Large intestine (tissue), 3 donors: ENCODE measurements around the gene SLIT1. TPM values are rescaled to one million over a fixed set of nuclear protein-coding genes. Genes with fewer than 3 reads are reported as not detected.

ENCODE experiments used
- DNase-seq, 2 donors: peaks; one replicate each; pipeline versions ENCODE4 v3.0.0 to v3.0.0-alpha.2; 2013
- H3K27ac ChIP-seq: one replicate; pipeline ENCODE4 v1.5.1; 2013; ENCODE audit warnings: low read length
- H3K27me3 ChIP-seq: 2 replicates; pipeline ENCODE4 v1.6.1; 2013; ENCODE audit warnings: low read length; ENCODE audit not compliant: control insufficient read depth, insufficient read depth
- H3K36me3 ChIP-seq: 2 replicates; pipeline ENCODE4 v1.6.1; 2013; ENCODE audit warnings: low read length; ENCODE audit not compliant: control insufficient read depth, insufficient read depth
- H3K4me1 ChIP-seq: one replicate; pipeline ENCODE4 v1.6.1; 2013; ENCODE audit warnings: low read length; ENCODE audit not compliant: control insufficient read depth, insufficient read depth
- H3K4me3 ChIP-seq: one replicate; pipeline ENCODE4 v1.5.1; 2013; ENCODE audit warnings: low read length
- H3K9me3 ChIP-seq: one replicate; pipeline ENCODE4 v1.6.1; 2013; ENCODE audit warnings: mild to moderate bottlenecking, low read depth, low read length, moderate library complexity; ENCODE audit not compliant: control insufficient read depth
- WGBS: methylation state at CpG from one replicate; pipeline ENCODE4 v1.1.5; 2013; ENCODE audit warnings: low lambda C conversion rate; ENCODE audit not compliant: insufficient coverage; 5-methylcytosine and 5-hydroxymethylcytosine counted together
- polyA plus RNA-seq: library from polyadenylated mRNA; unstranded; fragments of 120-200 nt; gene quantifications from one replicate; pipeline ENCODE4 v1.2.1, GENCODE V29; 2013

Gene SLIT1
- polyA plus RNA-seq, 1 donor = 1.6 TPM

- Histone ChIP-seq H3K9me3 (no peaks in the 10 kb centered on the region), H3K27me3 (peaks cover 66% of the 10 kb centered on the region), H3K4me3 (peak overlapping the region; percentile 10), H3K4me1 (peaks cover 7% of the 10 kb centered on the region), H3K36me3 (no peaks in the 10 kb centered on the region), H3K27ac (no peak overlapping the region)
- WGBS = no CpG with 5 or more reads among the region's 17 CpGs
- no peak for DNase-seq
Measured at GRCh38 chr10:97184971-97185325, 811 bp downstream of the SLIT1 start.

DNA sequence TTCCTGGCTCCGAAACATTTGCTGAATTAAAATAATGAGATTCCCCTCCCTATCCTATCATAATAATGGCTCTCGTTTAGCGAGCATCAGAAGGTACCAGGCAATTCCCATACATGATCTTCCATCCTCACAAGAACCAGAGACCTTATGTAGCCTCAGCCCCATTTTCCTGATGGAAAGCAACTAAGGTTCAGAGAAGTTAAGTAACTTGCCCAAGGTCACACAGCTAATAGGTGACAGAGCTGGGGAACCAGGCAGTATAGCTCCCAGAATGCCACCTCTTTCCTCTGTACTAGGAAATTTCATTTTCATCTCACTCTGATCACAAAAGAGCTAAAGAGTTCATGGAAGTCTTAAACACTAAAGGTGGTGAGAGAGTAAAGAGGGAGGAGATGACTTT is 2.4 kb downstream of the SLIT1 start:
- no peak overlapping the region for H3K27ac ChIP-seq
- no CpG with 5 or more reads among the region's 3 CpGs for WGBS
- DNase-seq = no peak
- no peak overlapping the region for H3K4me3 ChIP-seq
- H3K9me3 ChIP-seq = no peaks in the 10 kb centered on the region
- H3K36me3 ChIP-seq = no peaks in the 10 kb centered on the region
- peaks cover 78% of the 10 kb centered on the region for H3K27me3 ChIP-seq
- peaks cover 7% of the 10 kb centered on the region for H3K4me1 ChIP-seq

GRCh38 chr10:97182288-97182990 is 3.3 kb downstream of the SLIT1 start:
- H3K27ac ChIP-seq = no peak overlapping the region
- peaks cover 77% of the 10 kb centered on the region for H3K27me3 ChIP-seq
- no peaks in the 10 kb centered on the region for H3K9me3 ChIP-seq
- no peak for DNase-seq
- WGBS = no CpG with 5 or more reads among the region's 10 CpGs
- H3K4me1 ChIP-seq = peaks cover 7% of the 10 kb centered on the region
- no peak overlapping the region for H3K4me3 ChIP-seq
- no peaks in the 10 kb centered on the region for H3K36me3 ChIP-seq

GRCh38 chr10:97180986-97181385 is 4.8 kb downstream of the SLIT1 start:
- Histone ChIP-seq H3K4me3 (no peak overlapping the region), H3K4me1 (peaks cover 7% of the 10 kb centered on the region), H3K36me3 (no peaks in the 10 kb centered on the region), H3K27me3 (peaks cover 71% of the 10 kb centered on the region), H3K27ac (no peak overlapping the region), H3K9me3 (no peaks in the 10 kb centered on the region)
- no CpG with 5 or more reads among the region's 10 CpGs for WGBS
- no peak for DNase-seq

DNA sequence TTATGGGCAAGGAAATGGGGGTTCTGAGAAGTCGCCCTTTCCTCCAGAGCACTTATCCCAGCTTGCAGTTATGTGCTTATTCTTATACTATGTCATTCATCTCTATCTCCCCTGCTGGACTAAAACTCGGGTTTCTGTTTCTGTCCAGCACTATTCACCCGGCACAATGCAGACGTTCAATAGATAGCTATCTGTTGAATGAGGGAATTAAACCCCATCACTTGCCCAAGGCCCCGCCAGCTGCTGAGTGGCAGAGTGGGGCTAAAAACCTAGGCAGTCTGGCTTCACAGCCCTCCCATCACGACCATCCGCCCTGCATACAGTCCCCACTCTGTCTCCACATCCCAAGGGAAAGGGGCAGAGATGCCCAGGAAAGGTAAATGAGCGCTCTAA is 5.4 kb downstream of the SLIT1 start:
- H3K27ac ChIP-seq = no peak overlapping the region
- no peak overlapping the region for H3K4me3 ChIP-seq
- no peaks in the 10 kb centered on the region for H3K36me3 ChIP-seq
- no peaks in the 10 kb centered on the region for H3K9me3 ChIP-seq
- 83% methylated on average over 1 of the region's 8 CpGs for WGBS
- peaks cover 6% of the 10 kb centered on the region for H3K4me1 ChIP-seq
- peaks cover 64% of the 10 kb centered on the region for H3K27me3 ChIP-seq
- no peak for DNase-seq

- H3K27ac ChIP-seq = no peak overlapping the region
- no peaks in the 10 kb centered on the region for H3K9me3 ChIP-seq
- no peaks in the 10 kb centered on the region for H3K36me3 ChIP-seq
- no CpG with 5 or more reads among the region's 26 CpGs for WGBS
- peaks cover 1% of the 10 kb centered on the region for H3K4me1 ChIP-seq
- DNase-seq = no peak
- no peak overlapping the region for H3K4me3 ChIP-seq
- H3K27me3 ChIP-seq = peaks cover 59% of the 10 kb centered on the region
Measured at GRCh38 chr10:97179731-97180362, 5.9 kb downstream of the SLIT1 start.

DNA sequence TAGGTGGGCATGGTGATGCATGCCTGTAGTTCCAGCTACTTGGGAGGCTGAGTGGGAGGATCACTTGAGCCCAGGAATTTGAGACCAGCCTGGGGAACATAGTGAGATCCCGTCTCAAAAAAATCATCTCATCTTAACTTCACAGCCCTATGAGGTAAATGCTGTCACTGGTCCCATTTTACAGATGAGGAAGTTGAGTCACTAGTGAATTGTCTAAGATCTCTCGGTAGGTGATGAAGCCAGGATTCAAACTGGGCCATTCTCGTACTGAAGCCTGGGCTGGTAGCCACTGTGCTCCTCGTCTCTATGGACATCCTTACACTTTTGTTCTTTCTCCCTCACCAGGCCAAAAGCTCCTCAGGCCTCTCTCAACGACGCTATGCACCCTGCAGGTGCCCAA is 6.4 kb downstream of the SLIT1 start:
- H3K4me3 ChIP-seq = no peak overlapping the region
- WGBS = no CpG with 5 or more reads among the region's 6 CpGs
- no peaks in the 10 kb centered on the region for H3K36me3 ChIP-seq
- no peak overlapping the region for H3K27ac ChIP-seq
- peaks cover 55% of the 10 kb centered on the region for H3K27me3 ChIP-seq
- DNase-seq = no peak
- no peaks in the 10 kb centered on the region for H3K9me3 ChIP-seq
- H3K4me1 ChIP-seq = no peaks in the 10 kb centered on the region

GRCh38 chr10:97178074-97178473 is 7.7 kb downstream of the SLIT1 start:
- no peak overlapping the region for H3K4me3 ChIP-seq
- no peak for DNase-seq
- 70% methylated on average over 2 of the region's 5 CpGs for WGBS
- H3K4me1 ChIP-seq = no peaks in the 10 kb centered on the region
- H3K9me3 ChIP-seq = no peaks in the 10 kb centered on the region
- no peak overlapping the region for H3K27ac ChIP-seq
- H3K27me3 ChIP-seq = peaks cover 42% of the 10 kb centered on the region
- H3K36me3 ChIP-seq = no peaks in the 10 kb centered on the region

- no CpG with 5 or more reads among the region's 5 CpGs for WGBS
Measured at GRCh38 chr10:97176226-97176625, 9.5 kb downstream of the SLIT1 start.

DNA sequence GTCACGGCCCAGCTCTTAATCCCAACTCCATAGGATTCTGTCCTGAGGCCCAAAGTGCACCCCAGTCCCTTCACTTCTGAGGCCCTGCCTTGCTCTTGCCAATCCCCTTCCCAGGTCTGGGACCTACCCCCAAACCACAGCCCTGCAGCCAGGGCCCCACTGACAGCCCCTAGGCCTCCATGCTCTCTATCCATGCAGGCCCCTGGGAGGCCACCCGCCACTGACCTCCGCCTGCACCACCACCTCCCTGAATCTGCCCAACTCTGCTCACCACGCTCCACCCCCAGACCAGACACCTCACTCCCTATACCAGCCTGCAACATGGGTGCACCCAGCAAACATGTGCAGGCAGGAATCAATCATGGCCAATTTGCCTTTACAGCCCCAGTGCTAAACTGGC is 10.2 kb downstream of the SLIT1 start:
- Histone ChIP-seq H3K27ac (no peak overlapping the region), H3K27me3 (peaks cover 35% of the 10 kb centered on the region), H3K36me3 (no peaks in the 10 kb centered on the region), H3K4me3 (no peak overlapping the region), H3K4me1 (no peaks in the 10 kb centered on the region), H3K9me3 (no peaks in the 10 kb centered on the region)
- DNase-seq = no peak
- no CpG with 5 or more reads among the region's 4 CpGs for WGBS

More at GRCh38 chr10:97176226-97176625, 9.5 kb downstream of the SLIT1 start:
- no peaks in the 10 kb centered on the region for H3K36me3 ChIP-seq
- H3K4me3 ChIP-seq = no peak overlapping the region
- H3K4me1 ChIP-seq = no peaks in the 10 kb centered on the region
- no peak for DNase-seq
- no peak overlapping the region for H3K27ac ChIP-seq
- H3K9me3 ChIP-seq = no peaks in the 10 kb centered on the region
- H3K27me3 ChIP-seq = peaks cover 40% of the 10 kb centered on the region

DNA sequence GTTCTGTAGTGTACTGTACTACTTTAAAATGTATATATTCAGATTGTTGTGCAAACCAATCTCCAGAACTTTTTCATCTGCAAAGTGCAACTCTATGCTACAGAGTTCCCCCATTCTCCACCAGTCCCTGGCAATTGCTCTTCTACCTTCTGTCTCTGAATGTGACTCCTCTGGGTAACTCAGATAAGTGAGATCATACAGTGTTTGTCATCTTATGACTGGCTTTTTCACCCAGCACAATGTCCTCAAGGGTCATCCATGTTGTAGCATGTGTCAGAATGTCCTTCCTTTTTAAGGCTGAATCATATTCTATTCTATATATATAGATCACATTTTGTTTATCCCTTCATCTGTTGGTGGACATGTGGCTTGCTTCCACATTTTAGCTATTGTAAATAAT is 10.8 kb downstream of the SLIT1 start:
- Histone ChIP-seq H3K27ac (no peak overlapping the region), H3K4me1 (no peaks in the 10 kb centered on the region), H3K36me3 (no peaks in the 10 kb centered on the region), H3K4me3 (no peak overlapping the region), H3K27me3 (peaks cover 28% of the 10 kb centered on the region), H3K9me3 (no peaks in the 10 kb centered on the region)
- no peak for DNase-seq
